ENCODE measurements around the gene PRKCB. TPM values are rescaled to one million over a fixed set of nuclear protein-coding genes. Genes with fewer than 3 reads are reported as not detected.

The PRKCB gene
- total and polyA plus RNA-seq, 2 of the 8 experiments (the other 6 are each of a cell fraction or from before 2014, with no cell fraction given), result 7.1 to 12.1 TPM

GRCh38 chr16:23871924-23872323 is 36.1 kb downstream of the PRKCB start (continued):
- TF ChIP-seq, protein P1, sequence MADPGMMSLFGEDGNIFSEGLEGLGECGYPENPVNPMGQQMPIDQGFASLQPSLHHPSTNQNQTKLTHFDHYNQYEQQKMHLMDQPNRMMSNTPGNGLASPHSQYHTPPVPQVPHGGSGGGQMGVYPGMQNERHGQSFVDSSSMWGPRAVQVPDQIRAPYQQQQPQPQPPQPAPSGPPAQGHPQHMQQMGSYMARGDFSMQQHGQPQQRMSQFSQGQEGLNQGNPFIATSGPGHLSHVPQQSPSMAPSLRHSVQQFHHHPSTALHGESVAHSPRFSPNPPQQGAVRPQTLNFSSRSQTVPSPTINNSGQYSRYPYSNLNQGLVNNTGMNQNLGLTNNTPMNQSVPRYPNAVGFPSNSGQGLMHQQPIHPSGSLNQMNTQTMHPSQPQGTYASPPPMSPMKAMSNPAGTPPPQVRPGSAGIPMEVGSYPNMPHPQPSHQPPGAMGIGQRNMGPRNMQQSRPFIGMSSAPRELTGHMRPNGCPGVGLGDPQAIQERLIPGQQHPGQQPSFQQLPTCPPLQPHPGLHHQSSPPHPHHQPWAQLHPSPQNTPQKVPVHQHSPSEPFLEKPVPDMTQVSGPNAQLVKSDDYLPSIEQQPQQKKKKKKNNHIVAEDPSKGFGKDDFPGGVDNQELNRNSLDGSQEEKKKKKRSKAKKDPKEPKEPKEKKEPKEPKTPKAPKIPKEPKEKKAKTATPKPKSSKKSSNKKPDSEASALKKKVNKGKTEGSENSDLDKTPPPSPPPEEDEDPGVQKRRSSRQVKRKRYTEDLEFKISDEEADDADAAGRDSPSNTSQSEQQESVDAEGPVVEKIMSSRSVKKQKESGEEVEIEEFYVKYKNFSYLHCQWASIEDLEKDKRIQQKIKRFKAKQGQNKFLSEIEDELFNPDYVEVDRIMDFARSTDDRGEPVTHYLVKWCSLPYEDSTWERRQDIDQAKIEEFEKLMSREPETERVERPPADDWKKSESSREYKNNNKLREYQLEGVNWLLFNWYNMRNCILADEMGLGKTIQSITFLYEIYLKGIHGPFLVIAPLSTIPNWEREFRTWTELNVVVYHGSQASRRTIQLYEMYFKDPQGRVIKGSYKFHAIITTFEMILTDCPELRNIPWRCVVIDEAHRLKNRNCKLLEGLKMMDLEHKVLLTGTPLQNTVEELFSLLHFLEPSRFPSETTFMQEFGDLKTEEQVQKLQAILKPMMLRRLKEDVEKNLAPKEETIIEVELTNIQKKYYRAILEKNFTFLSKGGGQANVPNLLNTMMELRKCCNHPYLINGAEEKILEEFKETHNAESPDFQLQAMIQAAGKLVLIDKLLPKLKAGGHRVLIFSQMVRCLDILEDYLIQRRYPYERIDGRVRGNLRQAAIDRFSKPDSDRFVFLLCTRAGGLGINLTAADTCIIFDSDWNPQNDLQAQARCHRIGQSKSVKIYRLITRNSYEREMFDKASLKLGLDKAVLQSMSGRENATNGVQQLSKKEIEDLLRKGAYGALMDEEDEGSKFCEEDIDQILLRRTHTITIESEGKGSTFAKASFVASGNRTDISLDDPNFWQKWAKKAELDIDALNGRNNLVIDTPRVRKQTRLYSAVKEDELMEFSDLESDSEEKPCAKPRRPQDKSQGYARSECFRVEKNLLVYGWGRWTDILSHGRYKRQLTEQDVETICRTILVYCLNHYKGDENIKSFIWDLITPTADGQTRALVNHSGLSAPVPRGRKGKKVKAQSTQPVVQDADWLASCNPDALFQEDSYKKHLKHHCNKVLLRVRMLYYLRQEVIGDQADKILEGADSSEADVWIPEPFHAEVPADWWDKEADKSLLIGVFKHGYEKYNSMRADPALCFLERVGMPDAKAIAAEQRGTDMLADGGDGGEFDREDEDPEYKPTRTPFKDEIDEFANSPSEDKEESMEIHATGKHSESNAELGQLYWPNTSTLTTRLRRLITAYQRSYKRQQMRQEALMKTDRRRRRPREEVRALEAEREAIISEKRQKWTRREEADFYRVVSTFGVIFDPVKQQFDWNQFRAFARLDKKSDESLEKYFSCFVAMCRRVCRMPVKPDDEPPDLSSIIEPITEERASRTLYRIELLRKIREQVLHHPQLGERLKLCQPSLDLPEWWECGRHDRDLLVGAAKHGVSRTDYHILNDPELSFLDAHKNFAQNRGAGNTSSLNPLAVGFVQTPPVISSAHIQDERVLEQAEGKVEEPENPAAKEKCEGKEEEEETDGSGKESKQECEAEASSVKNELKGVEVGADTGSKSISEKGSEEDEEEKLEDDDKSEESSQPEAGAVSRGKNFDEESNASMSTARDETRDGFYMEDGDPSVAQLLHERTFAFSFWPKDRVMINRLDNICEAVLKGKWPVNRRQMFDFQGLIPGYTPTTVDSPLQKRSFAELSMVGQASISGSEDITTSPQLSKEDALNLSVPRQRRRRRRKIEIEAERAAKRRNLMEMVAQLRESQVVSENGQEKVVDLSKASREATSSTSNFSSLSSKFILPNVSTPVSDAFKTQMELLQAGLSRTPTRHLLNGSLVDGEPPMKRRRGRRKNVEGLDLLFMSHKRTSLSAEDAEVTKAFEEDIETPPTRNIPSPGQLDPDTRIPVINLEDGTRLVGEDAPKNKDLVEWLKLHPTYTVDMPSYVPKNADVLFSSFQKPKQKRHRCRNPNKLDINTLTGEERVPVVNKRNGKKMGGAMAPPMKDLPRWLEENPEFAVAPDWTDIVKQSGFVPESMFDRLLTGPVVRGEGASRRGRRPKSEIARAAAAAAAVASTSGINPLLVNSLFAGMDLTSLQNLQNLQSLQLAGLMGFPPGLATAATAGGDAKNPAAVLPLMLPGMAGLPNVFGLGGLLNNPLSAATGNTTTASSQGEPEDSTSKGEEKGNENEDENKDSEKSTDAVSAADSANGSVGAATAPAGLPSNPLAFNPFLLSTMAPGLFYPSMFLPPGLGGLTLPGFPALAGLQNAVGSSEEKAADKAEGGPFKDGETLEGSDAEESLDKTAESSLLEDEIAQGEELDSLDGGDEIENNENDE (IDR thresholded peaks at IDR 0.05; ENCODE audit: insufficient replicate concordance, low read length), result no peak
- TF ChIP-seq GTF2F1 (IDR thresholded peaks at IDR 0.05; ENCODE audit: borderline replicate concordance, low read depth, low read length) (no peak), TAF7 (optimal IDR thresholded peaks at IDR 0.05; ENCODE audit: borderline replicate concordance, low read depth, low read length) (no peak), CHD1 (IDR thresholded peaks at IDR 0.05; ENCODE audit: low read depth, low read length) (no peak), CTCF (IDR thresholded peaks at IDR 0.05; ENCODE audit: control extremely low read depth in 1 of 3, insufficient read depth in 1 of 3, low read depth in 1 of 3, low read length in 3 of 3) (no peak)
